HG03066 (cell line): Measurements from ENCODE around the gene HYOU1.
"Not testable (repeated sequence)": the region's sequence is repeated elsewhere in the genome, so short reads cannot be mapped to it uniquely, and the experiment has no call there.

Experiments used
- ATAC-seq: cut with Tn5 transposase; IDR thresholded peaks from one replicate; pipeline ENCODE4 v1.9.1; 2021; ENCODE audit warnings: low read depth; ENCODE audit not compliant: unreplicated experiment

HYOU1 gene

DNA sequence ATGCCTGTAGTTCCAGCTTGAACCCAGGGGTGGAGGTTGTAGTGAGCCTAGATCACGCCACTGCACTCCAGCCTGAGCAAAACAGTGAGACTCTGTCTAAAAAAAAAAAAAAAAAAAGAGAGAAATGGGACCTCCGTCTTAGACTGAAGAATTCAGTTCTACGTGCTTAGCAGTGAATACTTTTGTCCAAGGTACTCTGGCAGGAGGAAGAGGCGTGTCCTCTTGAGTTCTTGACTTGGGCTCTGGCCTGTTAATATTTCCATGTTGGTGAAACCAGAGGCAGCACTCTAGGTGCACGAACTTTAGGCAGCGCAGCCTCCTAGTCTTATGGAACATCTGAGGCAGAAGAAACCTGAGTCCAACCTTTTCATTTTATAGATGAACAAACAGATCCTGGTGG lies 30.1 kb upstream of the HYOU1 start:
- no peak for ATAC-seq

GRCh38 chr11:119085437-119085847 lies 28.4 kb upstream of the HYOU1 start:
- ATAC-seq = peak; percentile 25

DNA sequence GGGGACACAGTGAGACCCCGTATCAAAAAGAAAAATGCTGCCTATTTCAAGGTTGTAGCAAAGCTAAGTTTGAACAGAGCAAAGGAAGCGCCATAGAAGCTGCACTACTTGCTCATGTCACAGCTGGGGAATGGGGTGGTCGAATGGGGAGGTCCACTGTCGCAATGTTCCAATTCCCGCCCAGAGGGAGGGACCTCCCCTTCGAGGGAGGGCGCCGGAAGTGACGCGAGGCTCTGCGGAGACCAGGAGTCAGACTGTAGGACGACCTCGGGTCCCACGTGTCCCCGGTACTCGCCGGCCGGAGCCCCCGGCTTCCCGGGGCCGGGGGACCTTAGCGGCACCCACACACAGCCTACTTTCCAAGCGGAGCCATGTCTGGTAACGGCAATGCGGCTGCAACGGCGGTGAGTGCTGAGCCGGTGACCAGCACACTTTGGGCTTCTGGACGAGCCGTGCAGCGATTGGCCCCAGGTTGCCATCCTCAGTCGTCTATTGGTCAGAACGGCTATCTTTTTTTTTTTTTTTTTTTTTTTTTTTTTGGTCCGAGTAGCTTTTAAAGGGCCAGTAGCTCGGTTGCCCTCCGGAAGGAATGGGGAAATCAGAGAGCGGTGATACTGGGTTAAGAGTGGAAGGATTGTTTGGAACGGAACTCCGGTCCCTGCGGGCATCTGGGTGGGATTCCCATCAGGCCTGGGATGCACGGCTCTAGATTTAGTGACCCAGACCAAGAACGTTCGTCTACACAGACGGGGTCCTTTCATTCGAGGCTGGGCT lies 27.8 kb upstream of the HYOU1 start, which contains the start of gene HMBS:
HMBS (plus strand) TSS at position 219 of the 774 bp plus-strand sequence; CDS start at position 372, 153 bp downstream.
- peak; percentile 92 for ATAC-seq

DNA sequence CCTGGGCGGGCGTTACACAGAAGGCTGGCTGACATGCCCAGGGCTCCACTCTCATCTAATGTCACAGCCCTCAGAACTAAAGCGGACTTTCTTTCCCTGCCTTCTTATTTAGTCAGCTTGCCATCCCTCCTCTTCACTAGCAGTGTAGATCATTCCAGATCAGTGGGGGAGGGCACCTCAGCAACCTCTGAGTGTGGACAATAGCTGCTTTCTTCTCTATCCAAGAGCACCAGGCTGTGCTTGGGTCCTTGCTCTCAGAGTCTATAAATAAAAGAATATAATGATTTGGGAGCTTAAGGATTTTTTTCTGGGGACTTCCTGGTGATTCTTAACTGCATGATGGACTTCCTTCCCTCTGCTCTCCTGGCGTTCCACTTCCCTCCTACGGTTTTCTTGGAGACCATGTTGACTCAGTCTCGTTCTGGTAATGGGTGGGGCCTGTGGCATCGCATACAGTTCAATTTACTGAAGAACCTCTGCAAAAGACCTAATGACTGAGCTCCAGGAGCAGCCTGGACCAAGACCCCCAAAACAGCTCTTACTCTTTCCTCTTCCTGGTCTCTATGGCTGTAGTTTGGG lies 24.8 kb upstream of the HYOU1 start:
- no peak for ATAC-seq

- no peak for ATAC-seq
Observed at GRCh38 chr11:119078675-119079420, 21.8 kb upstream of the HYOU1 start.

DNA sequence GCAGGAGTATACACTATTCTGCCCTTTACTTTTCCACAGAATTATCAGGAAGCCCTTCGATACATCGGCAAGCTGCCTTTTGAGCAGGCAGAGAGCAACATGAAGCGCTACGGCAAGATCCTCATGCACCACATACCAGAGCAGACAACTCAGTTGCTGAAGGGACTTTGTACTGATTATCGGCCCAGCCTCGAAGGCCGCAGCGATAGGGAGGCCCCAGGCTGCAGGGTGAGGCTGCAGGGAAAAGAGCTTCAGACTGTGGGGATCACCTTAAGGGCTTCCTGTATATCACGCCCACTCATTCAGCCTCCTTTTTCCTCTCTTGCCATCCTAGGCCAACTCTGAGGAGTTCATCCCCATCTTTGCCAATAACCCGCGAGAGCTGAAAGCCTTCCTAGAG lies 20.8 kb upstream of the HYOU1 start:
- no peak for ATAC-seq

DNA sequence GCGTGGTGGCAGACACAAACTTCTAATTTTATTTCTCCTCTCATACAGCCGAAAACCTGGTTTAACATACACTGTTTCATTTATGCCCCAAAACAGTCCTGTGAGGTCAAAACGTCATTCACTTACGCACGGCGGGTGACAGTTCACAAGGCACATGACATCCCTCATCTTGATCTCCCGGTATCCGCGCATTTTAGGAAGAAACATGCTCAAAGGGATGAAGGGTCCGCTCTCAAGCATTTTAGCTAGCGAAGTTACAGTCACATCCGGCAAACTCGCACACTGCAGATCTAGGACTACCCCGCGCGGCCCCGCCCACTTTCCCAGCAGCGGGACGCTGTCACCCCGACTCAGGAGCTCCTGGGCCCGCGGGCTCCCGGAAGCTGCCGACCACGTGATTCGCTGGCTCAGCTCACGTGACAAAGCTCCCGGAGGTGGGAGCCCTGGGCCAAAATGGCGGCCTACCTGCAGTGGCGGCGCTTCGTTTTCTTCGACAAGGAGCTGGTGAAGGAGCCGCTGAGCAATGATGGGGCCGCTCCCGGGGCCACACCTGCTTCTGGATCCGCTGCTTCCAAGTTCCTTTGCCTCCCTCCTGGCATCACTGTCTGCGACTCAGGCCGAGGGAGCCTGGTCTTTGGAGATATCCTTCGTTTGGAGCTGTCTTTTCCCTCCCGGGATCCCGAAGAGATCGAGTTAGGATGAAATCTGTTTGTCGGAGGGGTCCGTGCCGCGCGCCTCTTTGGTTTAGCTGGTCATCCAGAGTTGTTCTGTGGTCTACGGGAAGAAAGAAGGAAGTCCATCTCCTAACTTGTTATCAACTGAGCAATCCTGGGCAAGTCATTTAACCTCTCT lies 10.6 kb upstream of the HYOU1 start, which contains the start of gene VPS11:
VPS11 (plus strand) TSS at position 448 of the 852 bp plus-strand sequence; CDS start at position 454, 6 bp downstream.
- ATAC-seq = peak; percentile 95

DNA sequence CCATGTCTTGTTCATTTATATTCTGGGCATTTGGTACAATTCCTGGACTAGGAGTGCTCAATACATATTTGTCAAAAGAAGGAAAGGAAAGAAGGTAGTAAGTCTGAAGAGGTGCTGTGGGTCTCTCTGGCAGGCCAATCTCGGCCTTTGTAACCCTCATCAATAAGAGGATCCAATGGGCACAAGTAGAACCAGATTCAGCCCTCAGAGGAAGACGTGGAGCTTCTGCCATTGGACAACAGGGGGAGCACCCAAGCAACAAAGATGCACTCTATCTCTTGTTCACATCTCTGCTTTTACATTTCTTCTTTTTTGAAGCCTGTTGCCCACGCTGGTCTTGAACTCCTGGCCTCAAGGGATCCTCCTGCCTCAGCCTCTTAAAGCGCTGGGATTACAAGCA lies 8.4 kb upstream of the HYOU1 start:
- no peak for ATAC-seq

- no peak for ATAC-seq
Observed at GRCh38 chr11:119062779-119063178, 5.8 kb upstream of the HYOU1 start.

DNA sequence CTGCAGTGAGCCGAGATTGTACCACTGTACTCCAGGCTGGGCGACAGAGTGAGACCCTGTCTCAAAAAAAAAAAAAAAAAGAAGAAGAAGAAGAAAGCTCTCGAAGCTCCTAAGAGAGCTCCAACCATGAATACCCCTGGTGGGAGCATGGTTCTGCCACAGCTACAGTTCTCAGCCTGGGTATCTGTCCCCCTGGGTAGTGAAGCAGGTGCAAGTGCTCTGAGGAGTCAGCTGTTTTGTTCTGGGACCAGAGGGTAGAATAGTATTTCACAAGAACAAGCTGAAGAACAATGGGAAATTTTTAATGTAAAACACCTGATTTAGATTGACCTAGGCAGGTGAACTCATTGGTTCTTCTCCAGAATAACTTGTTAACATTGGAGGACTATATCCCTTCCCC lies 4.3 kb upstream of the HYOU1 start:
- ATAC-seq = no peak

DNA sequence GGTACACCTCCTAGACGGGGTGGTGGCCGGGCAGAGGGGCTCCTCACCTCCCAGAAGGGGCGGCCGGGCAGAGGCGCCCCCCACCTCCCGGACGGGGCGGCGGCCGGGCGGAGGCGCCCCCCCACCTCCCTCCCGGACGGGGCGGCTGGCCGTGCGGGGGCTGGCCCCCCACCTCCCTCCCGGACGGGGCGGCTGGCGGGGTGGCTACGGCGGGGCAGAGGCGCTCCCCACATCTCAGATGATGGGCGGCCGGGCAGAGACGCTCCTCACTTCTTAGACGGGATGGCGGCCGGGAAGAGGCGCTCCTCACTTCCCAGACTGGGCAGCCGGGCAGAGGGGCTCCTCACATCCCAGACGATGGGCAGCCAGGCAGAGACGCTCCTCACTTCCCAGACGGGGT lies 2.1 kb upstream of the HYOU1 start:
- ATAC-seq = not testable (repeated sequence)

DNA sequence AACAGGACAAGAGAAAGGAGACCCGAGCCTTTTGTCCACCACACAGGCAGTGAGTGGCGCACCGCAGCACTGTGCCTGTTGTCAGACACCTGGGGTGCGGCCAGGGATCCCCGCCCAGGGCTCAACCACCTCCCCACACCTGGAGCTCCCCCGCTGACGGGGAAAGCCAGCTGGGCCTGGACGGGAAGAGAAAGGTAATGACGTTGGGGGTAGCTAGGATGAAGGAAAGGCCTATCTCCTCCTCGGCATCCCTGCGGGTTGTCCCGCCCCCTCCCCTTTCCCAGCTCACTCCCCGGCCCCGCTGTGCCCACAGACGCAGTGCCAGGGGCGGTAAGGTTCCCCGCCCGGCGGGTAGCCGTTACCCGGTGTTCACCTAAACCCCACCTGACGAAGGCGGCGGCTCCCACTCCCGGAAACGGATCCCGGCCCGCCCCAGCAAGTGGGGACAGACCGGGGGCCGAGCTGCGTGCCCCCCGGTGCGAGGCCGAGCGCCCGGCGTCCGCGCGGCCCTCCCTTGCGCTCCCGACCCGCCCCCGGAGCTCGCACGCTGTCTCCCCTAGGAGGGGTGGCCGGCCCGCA lies 495 bp downstream of the HYOU1 start:
- peak; percentile 13 for ATAC-seq

DNA sequence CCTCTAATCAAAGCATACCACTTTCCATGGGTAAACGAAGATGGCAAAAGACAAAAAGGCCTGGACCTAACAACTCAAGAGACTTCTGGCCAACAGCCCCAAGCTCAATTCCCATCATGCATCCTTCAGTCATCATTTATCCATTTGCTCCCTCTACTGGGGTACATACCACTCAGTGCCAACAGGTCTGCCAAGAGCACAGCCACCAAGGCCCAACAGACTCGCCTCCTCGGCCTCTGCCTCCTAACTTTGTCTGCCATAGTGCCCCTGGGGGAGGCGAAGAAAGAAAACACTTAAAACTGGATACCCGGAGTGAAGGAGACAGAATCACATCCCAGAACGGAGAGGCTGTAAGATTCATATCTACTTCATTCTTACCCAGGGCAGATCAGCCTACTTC lies 1.1 kb downstream of the HYOU1 start:
- no peak for ATAC-seq

DNA sequence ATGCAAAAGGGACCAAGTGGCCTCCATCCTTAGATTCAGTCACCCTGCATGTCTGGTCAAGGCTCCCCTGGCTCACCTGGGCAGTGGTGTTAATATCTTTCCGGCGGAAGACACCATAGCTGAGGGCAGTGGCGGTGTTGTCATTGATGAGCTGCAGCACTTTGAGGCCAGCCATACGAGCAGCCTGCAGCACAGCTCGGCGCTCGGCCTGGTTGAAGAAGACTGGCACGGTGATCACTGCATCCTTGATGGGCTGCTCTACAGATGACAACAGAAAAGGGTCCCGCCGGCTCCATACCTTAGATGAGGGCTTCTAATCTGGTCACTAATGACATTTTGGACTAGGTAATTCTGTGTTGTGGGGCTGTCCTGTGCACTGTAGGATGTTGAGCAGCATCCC lies 2.6 kb downstream of the HYOU1 start:
- ATAC-seq = no peak

DNA sequence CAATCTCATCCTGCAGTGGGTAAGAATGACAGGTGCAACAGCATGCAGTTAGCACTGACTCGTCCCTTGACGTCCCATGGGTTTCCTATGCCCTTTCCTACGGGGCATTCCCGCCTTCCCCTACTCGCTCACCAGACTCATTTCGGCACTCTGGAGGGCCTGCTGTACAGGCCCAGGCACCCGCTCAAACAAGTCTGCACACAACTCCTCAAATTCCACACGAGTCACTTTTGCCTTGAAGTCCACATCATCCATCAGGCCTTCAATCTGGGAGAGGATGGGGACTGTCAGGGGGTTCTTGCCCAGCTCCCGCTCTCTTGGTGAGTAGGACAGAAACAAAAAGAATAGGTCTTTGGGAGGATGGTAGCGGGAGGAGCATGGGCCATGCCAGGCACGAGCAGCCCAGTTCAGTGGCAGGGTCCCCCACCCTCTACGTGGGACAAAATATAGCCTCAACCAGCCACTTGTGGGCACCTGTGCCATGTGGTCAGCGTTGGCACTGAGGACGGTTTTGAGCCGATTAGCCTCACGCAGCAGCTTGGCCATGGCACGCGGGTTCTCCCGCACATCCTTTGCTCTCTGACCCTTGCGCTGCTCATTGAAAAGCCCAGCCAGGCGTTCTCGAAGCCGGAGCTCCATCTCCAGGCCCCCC lies 4.7 kb downstream of the HYOU1 start:
- ATAC-seq = no peak

- ATAC-seq = no peak
Observed at GRCh38 chr11:119051440-119052162, 5.4 kb downstream of the HYOU1 start.

DNA sequence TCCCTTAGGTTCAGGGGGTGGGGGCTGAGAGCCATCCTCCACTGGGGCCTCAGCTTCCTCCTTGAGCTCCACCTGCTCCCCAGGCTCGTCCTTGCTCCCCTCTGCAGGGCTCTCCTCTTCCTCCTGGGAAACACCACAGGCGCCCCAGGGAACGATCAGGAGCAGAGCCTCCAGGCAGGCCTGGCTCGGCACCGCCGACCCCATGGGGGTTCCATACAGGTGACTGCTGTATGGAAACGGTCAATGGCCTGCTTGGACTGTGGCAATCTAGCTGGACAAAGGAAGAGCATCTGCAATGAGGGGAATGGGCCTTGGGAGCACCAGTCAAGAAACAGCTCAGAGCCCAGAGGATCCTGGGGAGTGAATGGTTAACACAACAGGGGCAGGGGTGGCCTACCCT lies 7.9 kb downstream of the HYOU1 start:
- no peak for ATAC-seq

- ATAC-seq = no peak
Observed at GRCh38 chr11:119048644-119049043, 8.4 kb downstream of the HYOU1 start.

- ATAC-seq = no peak
Observed at GRCh38 chr11:119047205-119047604, 9.8 kb downstream of the HYOU1 start.
